Activated T-helper 17 cell treated with anti-CD3 and anti-CD28 coated beads, Interleukin-2, amount 50 U/mL, for 72 hours (primary cell): ENCODE measurements around the gene TSPAN1. TPM values are rescaled to one million over a fixed set of nuclear protein-coding genes. Genes with fewer than 3 reads are reported as not detected.

ENCODE experiments used
- ATAC-seq: fragments of 150-1000 bp; cut with Tn5 transposase; replicated peaks from 2 replicates; pipeline ENCODE4 v1.10.0; 2021; ENCODE audit warnings: mild to moderate bottlenecking, moderate library complexity
- H3K27ac Mint-ChIP-seq: one replicate; pipeline ENCODE4 v1.8.0; 2022; ENCODE audit warnings: mixed read lengths
- H3K27me3 Mint-ChIP-seq: one replicate; pipeline ENCODE4 v1.8.0; 2022; ENCODE audit warnings: mixed read lengths
- H3K36me3 Mint-ChIP-seq: one replicate; pipeline ENCODE4 v1.8.0; 2022; ENCODE audit warnings: low read depth, mild to moderate bottlenecking, mixed read lengths
- H3K4me1 Mint-ChIP-seq: one replicate; pipeline ENCODE4 v1.8.0; 2022; ENCODE audit warnings: mixed read lengths
- H3K4me3 Mint-ChIP-seq: one replicate; pipeline ENCODE4 v1.8.0; 2022; ENCODE audit warnings: mild to moderate bottlenecking, mixed read lengths
- H3K9me3 Mint-ChIP-seq: one replicate; pipeline ENCODE4 v1.8.0; 2022; ENCODE audit warnings: mixed read lengths
- total RNA-seq, 2 donors: library from RNA; stranded (reverse); gene quantifications; one replicate each; pipeline ENCODE4 v1.2.3, GENCODE V29; 2022

The TSPAN1 gene
- total RNA-seq, 2 donors from 2014 or later, result not detected

GRCh38 chr1:46173361-46173856 is 1.5 kb upstream of the TSPAN1 start:
- Mint-ChIP-seq H3K9me3 (no peaks in the 10 kb centered on the region), H3K27me3 (peaks cover 10% of the 10 kb centered on the region), H3K27ac (no peak overlapping the region), H3K4me1 (no peaks in the 10 kb centered on the region), H3K36me3 (no peaks in the 10 kb centered on the region), H3K4me3 (no peak overlapping the region)
- ATAC-seq, result no peak

GRCh38 chr1:46175243-46175642 is 356 bp downstream of the TSPAN1 start:
- H3K4me3 Mint-ChIP-seq, result no peak overlapping the region
- peak; percentile 27 for ATAC-seq
- no peaks in the 10 kb centered on the region for H3K9me3 Mint-ChIP-seq
- no peak overlapping the region for H3K27ac Mint-ChIP-seq
- no peaks in the 10 kb centered on the region for H3K4me1 Mint-ChIP-seq
- no peaks in the 10 kb centered on the region for H3K36me3 Mint-ChIP-seq
- peaks cover 7% of the 10 kb centered on the region for H3K27me3 Mint-ChIP-seq

GRCh38 chr1:46176211-46176865 is 1.5 kb downstream of the TSPAN1 start, which contains the start of gene P3R3URF:
Gene P3R3URF (minus strand): TSS chr1:46176488. CDS start chr1:46176471, 17 bp downstream.
- H3K4me1 Mint-ChIP-seq, result no peaks in the 10 kb centered on the region

GRCh38 chr1:46179138-46180081 is 4.5 kb downstream of the TSPAN1 start:
- no peaks in the 10 kb centered on the region for H3K27me3 Mint-ChIP-seq
- no peaks in the 10 kb centered on the region for H3K9me3 Mint-ChIP-seq
- H3K4me3 Mint-ChIP-seq, result no peak overlapping the region
- peak; percentile 92 for ATAC-seq
- H3K36me3 Mint-ChIP-seq, result no peaks in the 10 kb centered on the region
- no peak overlapping the region for H3K27ac Mint-ChIP-seq
- H3K4me1 Mint-ChIP-seq, result no peaks in the 10 kb centered on the region

More at GRCh38 chr1:46176211-46176865, 1.5 kb downstream of the TSPAN1 start, which contains the start of gene P3R3URF:
- no peaks in the 10 kb centered on the region for H3K36me3 Mint-ChIP-seq
- no peak within 1 kb of the TSS for H3K4me3 Mint-ChIP-seq
- no peak within 1 kb of the TSS for H3K27ac Mint-ChIP-seq
- no peaks in the 10 kb centered on the region for H3K9me3 Mint-ChIP-seq
- H3K27me3 Mint-ChIP-seq, result peaks cover 7% of the 10 kb centered on the region
- ATAC-seq, result no peak

- no peaks in the 10 kb centered on the region for H3K9me3 Mint-ChIP-seq
- H3K4me3 Mint-ChIP-seq, result no peak overlapping the region
- peaks cover 3% of the 10 kb centered on the region for H3K4me1 Mint-ChIP-seq
- H3K36me3 Mint-ChIP-seq, result no peaks in the 10 kb centered on the region
- ATAC-seq, result no peak
- H3K27me3 Mint-ChIP-seq, result no peaks in the 10 kb centered on the region
- no peak overlapping the region for H3K27ac Mint-ChIP-seq
Observed at GRCh38 chr1:46180082-46180616, 5.3 kb downstream of the TSPAN1 start.

- Mint-ChIP-seq H3K9me3 (no peaks in the 10 kb centered on the region), H3K27ac (peak overlapping the region; percentile 11), H3K4me3 (no peak overlapping the region), H3K27me3 (no peaks in the 10 kb centered on the region), H3K36me3 (no peaks in the 10 kb centered on the region), H3K4me1 (peaks cover 11% of the 10 kb centered on the region)
- no peak for ATAC-seq
Observed at GRCh38 chr1:46181343-46182260, 6.7 kb downstream of the TSPAN1 start.

GRCh38 chr1:46183079-46183847 is 8.4 kb downstream of the TSPAN1 start:
- peaks cover 11% of the 10 kb centered on the region for H3K4me1 Mint-ChIP-seq
- ATAC-seq, result no peak
- no peak overlapping the region for H3K27ac Mint-ChIP-seq
- no peak overlapping the region for H3K4me3 Mint-ChIP-seq
- H3K27me3 Mint-ChIP-seq, result no peaks in the 10 kb centered on the region
- no peaks in the 10 kb centered on the region for H3K9me3 Mint-ChIP-seq
- H3K36me3 Mint-ChIP-seq, result peaks cover 10% of the 10 kb centered on the region

- Mint-ChIP-seq H3K27me3 (no peaks in the 10 kb centered on the region), H3K4me1 (peaks cover 11% of the 10 kb centered on the region), H3K4me3 (no peak overlapping the region), H3K9me3 (no peaks in the 10 kb centered on the region), H3K36me3 (peaks cover 17% of the 10 kb centered on the region), H3K27ac (peak overlapping the region; percentile 97)
- no peak for ATAC-seq
Observed at GRCh38 chr1:46183926-46184557, 9.2 kb downstream of the TSPAN1 start.

- Mint-ChIP-seq H3K4me1 (peaks cover 11% of the 10 kb centered on the region), H3K27me3 (no peaks in the 10 kb centered on the region), H3K4me3 (peak overlapping the region; percentile 80), H3K9me3 (no peaks in the 10 kb centered on the region), H3K27ac (peak overlapping the region; percentile 97), H3K36me3 (peaks cover 26% of the 10 kb centered on the region)
- peak; percentile 90 for ATAC-seq
Observed at GRCh38 chr1:46184920-46185658, 10.2 kb downstream of the TSPAN1 start.

GRCh38 chr1:46186076-46186475 is 11.2 kb downstream of the TSPAN1 start:
- H3K36me3 Mint-ChIP-seq, result peaks cover 32% of the 10 kb centered on the region
- no peaks in the 10 kb centered on the region for H3K27me3 Mint-ChIP-seq
- H3K4me3 Mint-ChIP-seq, result peak overlapping the region; percentile 80
- H3K27ac Mint-ChIP-seq, result peak overlapping the region; percentile 97
- H3K9me3 Mint-ChIP-seq, result no peaks in the 10 kb centered on the region
- peaks cover 11% of the 10 kb centered on the region for H3K4me1 Mint-ChIP-seq
- ATAC-seq, result no peak

GRCh38 chr1:46187106-46187869 is 12.4 kb downstream of the TSPAN1 start:
- H3K9me3 Mint-ChIP-seq, result no peaks in the 10 kb centered on the region
- H3K27ac Mint-ChIP-seq, result peak overlapping the region; percentile 58
- H3K4me3 Mint-ChIP-seq, result no peak overlapping the region
- H3K36me3 Mint-ChIP-seq, result peaks cover 38% of the 10 kb centered on the region
- peaks cover 11% of the 10 kb centered on the region for H3K4me1 Mint-ChIP-seq
- no peak for ATAC-seq
- H3K27me3 Mint-ChIP-seq, result no peaks in the 10 kb centered on the region
